Ovary (tissue), 9 donors: ENCODE results near the gene EIF5. TPM values are rescaled to one million over a fixed set of nuclear protein-coding genes. Genes with fewer than 3 reads are reported as not detected.

ENCODE experiments used
- DNase-seq, 5 donors: peaks; one replicate each; pipeline ENCODE4 v3.0.0-alpha.2; 2019 to 2020
- H3K27ac ChIP-seq, 2 donors: fragments of 200-600 bp; one replicate each; pipeline versions ENCODE4 v1.5.1 to v1.8.0; 2019 to 2022
- H3K27me3 ChIP-seq: fragments of 200-600 bp; one replicate; pipeline ENCODE4 v1.8.0; 2022
- H3K36me3 ChIP-seq: fragments of 200-600 bp; sonication (generic); one replicate; pipeline ENCODE4 v1.5.1; 2019
- H3K4me1 ChIP-seq: one replicate; pipeline ENCODE4 v1.8.1; 2013; ENCODE audit warnings: mild to moderate bottlenecking, moderate library complexity; ENCODE audit not compliant: insufficient read depth
- H3K4me3 ChIP-seq: fragments of 200-600 bp; sonication (generic); one replicate; pipeline ENCODE4 v1.5.1; 2017
- H3K9me3 ChIP-seq, 2 donors: fragments of 200-600 bp in 1 of 2; sonication (generic) in 1 of 2; one replicate each; pipeline versions ENCODE4 v1.5.1 to v1.8.1; 2013 to 2019; ENCODE audit warnings: mild to moderate bottlenecking in 1 of 2, moderate library complexity in 1 of 2
- CTCF ChIP-seq, 3 donors: fragments of 450-650 bp in 2 of 3; fragments of 200-600 bp in 1 of 3; IDR thresholded peaks; one replicate each; pipeline versions ENCODE4 v1.5.1 to v1.8.0; 2016 to 2022; ENCODE audit warnings: antibody characterized with exemption in 3 of 3, mild to moderate bottlenecking in 1 of 3
- EP300 ChIP-seq: sonication (generic); formaldehyde crosslinking; IDR thresholded peaks from one replicate; pipeline ENCODE4 v1.6.1; 2017; ENCODE audit warnings: antibody characterized with exemption
- POLR2A ChIP-seq: fragments of 450-650 bp; IDR thresholded peaks from one replicate; pipeline ENCODE4 v1.6.1; 2017; ENCODE audit warnings: antibody characterized with exemption, mild to moderate bottlenecking, moderate library complexity
- WGBS, 3 donors: extraction: QIAGEN DNeasy Blood & Tissue Kit in 1 of 3; methylation state at CpG; one replicate each; pipeline versions ENCODE4 v1.1.5 to v1.1.7; 2013 to 2017; 5-methylcytosine and 5-hydroxymethylcytosine counted together
- intact Hi-C, 4 donors: fragments of 100-400 bp; cut with DNase I; formaldehyde crosslinking; loops; one replicate each; pipeline versions ENCODE4 v1.11.0 to v1.15.1; 2022 to 2023
- polyA plus RNA-seq, 2 donors: library from polyadenylated mRNA; stranded (reverse); fragments of 200-250 nt in 1 of 2; fragments of 350-450 nt in 1 of 2; fragmentation: Illumina TruSeq in 1 of 2; extraction: RNeasy Lipid Tissue Mini Kit (QIAGEN cat#74804) in 1 of 2; gene quantifications; one replicate each; pipeline ENCODE4 v1.2.3, GENCODE V29; 2013 to 2014
- total RNA-seq, 7 donors: library from RNA; depleted of rRNA in 2 of 7; stranded (reverse); fragments of >200 nt in 2 of 7; fragmentation: NEBNext Ultra II Directional in 3 of 7; extraction: Animal tissue kit (Norgen Biotek cat#: 25700) in 3 of 7; gene quantifications; one replicate each; pipeline versions ENCODE4 v1.1.0 to v1.2.4, GENCODE V29; 2016 to 2023
- donor health status: DM: no; HTN: no; CAD: no; lungs with moderate emphysema.
- donor health status: DM: no; HTN: no; CAD: no.
- donor health status: Bipolar disorder and iron deficiency.
- donor health status: DM: yes; HTN: yes; CAD: no.
- donor health status: DM: no; HTN: no; CAD: no.
- donor health status: DM: yes; HTN: yes; CAD: no.

EIF5 gene
- total and polyA plus RNA-seq, 9 donors = 73.0 to 169 (median 127) TPM

GRCh38 chr14:103290961-103291360 lies 43.1 kb upstream of the EIF5 start:
- Histone ChIP-seq H3K27me3 (no peaks in the 10 kb centered on the region), H3K4me3 (no peak overlapping the region), H3K9me3 (no peaks in the 10 kb centered on the region), H3K36me3 (no peaks in the 10 kb centered on the region), H3K27ac (no peak overlapping the region), H3K4me1 (no peaks in the 10 kb centered on the region)
- intact Hi-C loops = loop anchor here (2.0 to 10.0 kb wide), 5 partner anchors 104 to 216 kb away; no protein-coding TSS in a partner anchor
- TF ChIP-seq POLR2A (no peak), EP300 (no peak), CTCF (IDR thresholded peaks at IDR 0.05) (no peak)
- no peak for DNase-seq
- WGBS, 3 donors = 85 to 97% (median 92%) methylated on average over 3 of the region's 3 CpGs

- H3K27ac ChIP-seq = no peak overlapping the region
- intact Hi-C loops = loop anchor here in 3 of 4 donors (5.0 to 10.0 kb wide), 4 partner anchors 105 to 218 kb away; no protein-coding TSS in a partner anchor
- H3K9me3 ChIP-seq = no peaks in the 10 kb centered on the region
- WGBS, 3 donors = 27 to 29% (median 27%) methylated on average over 10 of the region's 10 CpGs
- no peaks in the 10 kb centered on the region for H3K36me3 ChIP-seq
- TF ChIP-seq POLR2A (no peak), EP300 (no peak), CTCF (IDR thresholded peaks at IDR 0.05) (peak; percentile 77 to 89 (median 88))
- no peak overlapping the region for H3K4me3 ChIP-seq
- DNase-seq = peak; percentile 64 to 86 (median 84)
- no peaks in the 10 kb centered on the region for H3K4me1 ChIP-seq
- H3K27me3 ChIP-seq = no peaks in the 10 kb centered on the region
Observed at GRCh38 chr14:103292426-103293374, 41.3 kb upstream of the EIF5 start.

GRCh38 chr14:103293465-103293864 lies 40.6 kb upstream of the EIF5 start:
- no peak for DNase-seq
- no peak overlapping the region for H3K27ac ChIP-seq
- H3K4me1 ChIP-seq = no peaks in the 10 kb centered on the region
- H3K9me3 ChIP-seq = no peaks in the 10 kb centered on the region
- no peaks in the 10 kb centered on the region for H3K36me3 ChIP-seq
- WGBS, 3 donors = 63 to 75% (median 63%) methylated on average over 7 of the region's 7 CpGs
- intact Hi-C loops = loop anchor here in 3 of 4 donors (5.0 to 10.0 kb wide), 4 partner anchors 106 to 219 kb away; no protein-coding TSS in a partner anchor
- TF ChIP-seq EP300 (no peak), CTCF (IDR thresholded peaks at IDR 0.05) (no peak), POLR2A (no peak)
- H3K4me3 ChIP-seq = no peak overlapping the region
- H3K27me3 ChIP-seq = no peaks in the 10 kb centered on the region

GRCh38 chr14:103294091-103294490 lies 39.9 kb upstream of the EIF5 start:
- H3K4me3 ChIP-seq = no peak overlapping the region
- no peak for DNase-seq
- TF ChIP-seq EP300 (no peak), POLR2A (no peak), CTCF (IDR thresholded peaks at IDR 0.05) (no peak)
- H3K27me3 ChIP-seq = no peaks in the 10 kb centered on the region
- intact Hi-C loops = loop anchor here in 3 of 4 donors (2.0 to 10.0 kb wide), 5 partner anchors 107 to 219 kb away; no protein-coding TSS in a partner anchor
- no peak overlapping the region for H3K27ac ChIP-seq
- 79 to 82% (median 81%) methylated on average over 10 to 11 of the region's 11 CpGs for WGBS, 3 donors
- no peaks in the 10 kb centered on the region for H3K4me1 ChIP-seq
- H3K36me3 ChIP-seq = no peaks in the 10 kb centered on the region
- no peaks in the 10 kb centered on the region for H3K9me3 ChIP-seq
